ENCODE data around the gene TIMM13.
A peak's percentile ranks its signal among the peaks of the same experiment; 100 is the strongest.

TIMM13 gene

DNA sequence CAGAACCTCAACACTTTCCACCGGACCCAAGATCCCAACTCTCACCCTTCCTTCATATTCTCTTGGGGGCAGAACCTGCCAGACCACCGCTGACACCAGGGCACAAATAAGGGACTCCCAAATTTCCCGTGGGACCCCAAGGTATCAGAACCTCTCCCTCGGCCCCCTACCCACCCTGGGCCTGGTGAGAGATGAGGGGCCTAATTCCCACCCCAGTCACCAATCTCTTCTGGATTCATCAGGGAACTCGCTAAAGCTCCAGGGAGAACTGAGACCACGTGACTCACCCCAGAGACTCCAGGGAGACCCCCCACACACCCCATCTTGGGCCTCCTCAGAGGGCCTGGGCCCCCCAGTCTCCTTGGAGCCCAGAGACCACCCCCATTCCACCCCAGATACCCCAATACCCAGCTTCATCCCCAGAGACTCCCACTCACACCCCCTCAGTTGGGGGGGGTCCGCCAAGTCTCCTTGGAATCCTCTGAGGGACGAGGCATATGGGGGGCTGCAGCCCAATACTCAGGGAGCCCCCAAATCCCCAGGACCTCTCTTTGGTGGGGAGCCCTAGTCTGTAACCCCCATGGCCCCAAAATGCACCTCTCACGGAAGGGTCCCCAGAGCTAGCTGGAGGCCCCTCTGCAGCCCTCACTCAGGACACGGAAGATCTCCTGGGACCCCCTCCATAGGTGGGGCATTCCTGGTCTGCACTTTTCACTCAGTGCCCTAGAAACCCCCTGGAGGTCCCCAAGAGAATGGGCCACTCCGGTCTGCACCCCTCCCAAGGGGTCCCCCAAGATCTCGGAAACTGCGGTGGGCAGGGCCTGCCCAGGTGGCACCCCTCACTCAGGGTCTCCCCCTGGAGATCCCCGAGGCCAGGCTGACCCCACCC is 27.8 kb upstream of the TIMM13 start:
- no peak for DNase-seq

DNA sequence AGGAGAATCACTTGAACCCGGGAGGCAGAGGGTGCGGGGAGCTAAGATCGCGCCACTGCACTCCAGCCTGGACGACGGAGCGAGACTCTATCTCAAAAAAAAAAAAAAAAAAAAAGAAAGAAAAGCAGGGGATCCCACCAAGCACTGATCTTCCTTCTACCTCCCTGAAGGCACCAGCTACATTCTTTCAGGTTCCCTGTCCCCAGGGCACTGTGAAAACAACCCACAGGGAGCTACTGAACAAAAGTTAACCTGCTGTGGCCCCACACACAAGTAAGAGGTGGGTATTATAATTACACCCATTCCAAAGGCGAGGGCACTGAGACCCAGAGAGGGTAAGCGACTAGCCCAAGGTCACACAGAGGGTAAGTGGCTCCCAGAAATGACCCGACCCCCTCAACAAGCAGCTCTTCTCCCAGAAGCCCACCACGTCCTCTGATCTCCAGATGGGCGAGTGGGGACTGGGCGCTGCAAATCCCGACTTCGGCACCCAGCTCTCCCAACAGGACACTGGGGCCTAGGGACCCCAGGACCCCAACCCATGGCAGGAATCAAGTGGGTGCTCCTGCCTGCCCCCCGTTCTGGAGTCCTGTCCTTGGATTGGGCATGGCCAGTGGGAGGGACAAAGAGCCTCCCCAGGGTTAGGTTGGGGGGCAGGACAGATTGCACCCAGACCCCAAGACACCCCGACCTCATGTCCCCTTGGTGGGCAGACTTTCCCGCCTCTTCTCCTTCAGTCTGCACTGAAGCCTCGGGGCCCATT is 27.0 kb upstream of the TIMM13 start:
- no peak for DNase-seq

DNA sequence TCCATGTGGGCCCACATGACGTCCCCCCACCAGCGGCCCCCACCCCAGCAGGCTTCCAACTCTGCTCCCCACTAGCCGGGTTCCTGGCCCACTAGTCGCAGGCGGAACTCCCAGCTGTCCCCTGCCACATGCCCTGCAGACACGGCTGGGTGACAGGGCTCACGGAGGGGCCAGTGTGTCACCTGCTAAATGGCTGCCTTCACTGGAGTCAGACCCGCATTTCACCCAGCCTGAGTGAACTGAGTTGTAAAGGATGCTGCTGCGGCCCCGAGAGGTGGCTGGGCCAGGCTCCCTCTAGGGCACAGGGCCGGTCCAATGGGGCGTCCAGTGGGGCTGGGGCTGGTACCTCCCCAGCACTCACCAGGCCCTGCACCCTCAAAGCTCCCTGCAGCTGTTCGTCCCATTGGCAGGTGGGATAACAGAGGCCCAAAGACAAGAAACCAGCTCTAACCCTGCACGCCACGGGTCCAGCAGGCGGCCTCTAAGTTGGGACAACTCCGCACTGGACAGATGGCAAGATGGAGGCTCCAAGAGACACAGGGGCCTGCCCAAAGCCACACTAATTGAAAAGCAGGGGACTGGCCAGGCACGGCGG is 26.1 kb upstream of the TIMM13 start:
- no peak for DNase-seq

DNA sequence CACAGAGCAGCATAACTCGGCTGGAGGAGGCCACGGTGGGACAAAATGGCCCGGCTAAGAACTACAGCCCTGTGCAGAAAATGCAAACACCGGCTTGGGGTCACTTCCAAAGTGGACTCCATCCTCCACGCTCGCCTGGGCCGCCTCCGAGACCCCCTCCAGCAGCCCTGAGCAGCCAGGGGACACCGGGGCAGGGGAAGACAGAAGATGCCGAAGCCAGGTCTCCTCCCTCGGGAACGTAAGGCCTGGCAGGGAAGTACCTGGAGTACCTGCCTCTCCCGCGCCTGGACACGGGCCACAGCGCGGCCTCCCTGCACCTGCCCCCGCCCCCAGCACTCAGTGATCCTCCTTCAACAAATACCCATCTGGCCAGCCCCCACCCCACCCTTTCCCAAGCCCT is 24.4 kb upstream of the TIMM13 start:
- no peak for DNase-seq

DNA sequence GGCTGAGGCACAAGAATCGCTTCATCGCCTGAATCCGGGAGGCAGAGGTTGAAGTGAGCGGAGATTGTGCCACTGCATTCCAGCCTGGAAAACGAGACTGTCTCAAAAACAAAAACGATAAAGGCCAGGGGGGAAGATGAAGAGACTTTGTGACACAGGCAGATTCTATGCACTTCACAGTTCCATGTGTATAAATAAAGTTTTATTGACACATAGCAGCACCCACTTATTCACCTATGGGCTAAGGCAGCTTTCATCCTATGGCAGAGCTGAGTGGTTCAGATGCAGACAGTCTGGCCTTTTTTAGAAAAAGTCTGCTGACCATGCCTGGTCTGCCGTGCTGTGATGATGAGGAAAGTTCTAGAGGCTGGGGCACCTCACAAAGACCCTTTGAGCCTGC is 23.8 kb upstream of the TIMM13 start:
- no peak for DNase-seq

DNA sequence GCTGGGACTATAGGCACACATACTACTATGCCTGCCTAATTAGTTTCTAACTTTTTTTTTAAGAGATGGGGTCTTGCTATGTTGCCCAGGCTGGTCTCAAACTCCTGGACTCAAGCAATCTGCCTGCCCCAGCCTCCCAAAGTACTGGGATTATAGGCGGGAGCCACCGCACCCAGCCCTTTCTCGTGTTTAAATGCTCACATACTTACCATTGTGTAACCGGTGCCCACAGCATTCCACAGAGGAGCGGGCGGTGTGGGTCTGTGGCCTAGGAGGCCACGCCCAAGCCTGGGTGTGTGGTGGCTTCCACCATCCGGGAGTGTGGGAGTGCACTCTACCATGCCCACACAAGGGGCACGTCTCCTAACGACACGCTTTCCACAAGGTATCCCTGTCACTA is 21.6 kb upstream of the TIMM13 start:
- DNase-seq = no peak

DNA sequence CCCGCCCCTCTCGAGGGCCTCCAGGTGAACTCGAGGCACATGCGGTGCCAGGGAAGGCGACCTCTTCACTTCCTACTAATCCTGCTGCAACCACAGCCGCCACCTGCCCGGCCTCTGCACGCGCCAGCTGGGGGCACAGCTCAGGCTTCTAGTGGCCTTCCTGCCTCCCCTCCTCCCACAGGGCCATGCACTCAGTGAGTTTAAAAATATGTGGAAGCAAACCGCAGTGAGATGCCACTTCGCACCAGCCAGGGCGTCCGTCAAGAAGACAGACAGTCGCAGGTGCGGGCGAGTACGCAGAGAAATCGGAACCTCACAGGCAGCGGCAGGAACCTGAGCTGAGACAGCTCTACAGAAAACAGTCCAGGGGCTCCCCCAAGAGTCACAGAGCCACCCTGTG is 19.0 kb upstream of the TIMM13 start:
- peak; percentile 85 for DNase-seq

DNA sequence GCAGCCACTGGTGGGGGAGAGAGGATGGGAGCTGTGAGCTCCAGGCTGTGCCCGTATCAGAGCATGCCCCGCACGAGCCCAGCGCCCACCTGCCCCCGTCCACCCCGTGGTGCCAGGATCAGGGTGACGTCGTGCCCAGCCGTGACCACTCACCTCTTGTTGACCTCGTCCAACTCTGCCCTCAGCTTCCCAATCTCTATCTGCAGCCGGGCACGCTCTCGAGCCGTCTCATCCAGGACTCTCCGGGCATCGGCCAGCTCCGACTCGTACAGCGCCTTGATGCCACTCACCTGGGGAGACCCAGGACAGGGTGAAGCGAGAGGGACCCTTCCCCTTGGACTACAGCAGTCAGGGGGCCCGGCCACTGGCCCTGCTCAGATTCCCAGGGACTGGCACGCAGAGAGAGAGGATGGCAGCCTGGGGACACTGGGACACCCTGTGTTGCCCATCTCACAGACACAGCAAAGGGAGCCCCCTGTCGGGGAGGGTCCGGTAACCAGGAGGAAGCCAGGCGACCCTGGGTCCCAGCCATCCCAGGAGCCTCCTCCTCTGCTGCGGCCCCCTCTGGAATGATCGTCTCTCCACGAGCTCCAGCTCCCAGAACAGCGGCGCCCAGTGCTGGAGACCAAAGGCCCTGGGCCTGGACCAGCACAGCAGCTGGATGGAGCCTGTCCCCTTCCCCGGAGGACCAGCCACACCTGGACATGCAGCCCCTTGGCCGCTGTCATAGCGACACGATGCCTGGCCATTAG is 17.0 kb upstream of the TIMM13 start:
- no peak for DNase-seq

DNA sequence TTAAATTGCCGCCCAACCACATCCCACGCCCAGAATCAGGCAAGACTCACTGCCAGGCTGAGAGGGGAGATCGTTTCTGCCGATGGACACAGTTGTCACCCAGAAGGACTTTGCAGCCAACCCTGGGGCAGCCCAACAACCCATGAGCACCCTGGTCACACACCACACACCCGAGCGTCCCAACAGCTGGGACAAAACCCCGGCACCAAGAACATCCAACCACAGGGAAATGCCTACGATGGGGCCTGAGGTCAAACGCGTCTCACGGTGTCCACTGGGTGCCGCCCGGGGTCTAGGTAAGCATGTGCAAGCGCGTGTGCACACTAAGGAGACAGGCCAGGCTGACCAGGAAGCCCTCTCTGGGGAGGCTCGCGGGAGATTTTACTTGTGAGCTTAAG is 16.4 kb upstream of the TIMM13 start:
- no peak for DNase-seq

DNA sequence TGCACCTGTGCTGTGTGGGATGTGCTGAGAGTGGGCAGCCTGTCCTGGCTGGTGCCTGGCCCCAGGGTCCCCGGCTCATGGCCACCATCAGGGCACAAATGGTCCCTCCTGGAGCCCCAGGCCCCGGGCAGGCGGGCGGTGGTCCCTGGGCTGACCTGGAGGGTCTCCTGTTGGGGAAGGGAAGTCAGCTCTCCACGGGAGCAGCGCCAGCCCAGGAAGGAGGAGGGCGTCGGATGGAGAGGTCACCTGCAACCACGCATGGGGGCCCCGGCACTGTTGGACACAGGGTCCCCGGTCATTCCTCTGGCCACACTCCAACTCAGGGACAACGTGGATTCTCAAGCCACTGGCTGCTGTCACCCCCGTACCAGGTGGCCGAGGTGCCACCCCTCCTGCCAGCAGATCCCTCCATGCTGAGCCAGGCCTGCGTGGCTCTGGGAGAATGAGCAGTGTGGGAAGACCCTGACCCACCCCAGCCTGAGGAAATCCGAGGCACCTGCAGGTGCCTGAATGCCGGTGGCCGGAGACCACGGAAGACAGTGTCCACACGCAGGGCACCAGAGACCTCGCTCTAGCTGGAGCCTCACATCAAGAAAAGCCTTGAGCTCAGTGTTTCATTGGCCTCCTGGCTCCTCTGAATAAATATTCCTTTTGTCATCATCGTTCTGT is 15.9 kb upstream of the TIMM13 start:
- no peak for DNase-seq

DNA sequence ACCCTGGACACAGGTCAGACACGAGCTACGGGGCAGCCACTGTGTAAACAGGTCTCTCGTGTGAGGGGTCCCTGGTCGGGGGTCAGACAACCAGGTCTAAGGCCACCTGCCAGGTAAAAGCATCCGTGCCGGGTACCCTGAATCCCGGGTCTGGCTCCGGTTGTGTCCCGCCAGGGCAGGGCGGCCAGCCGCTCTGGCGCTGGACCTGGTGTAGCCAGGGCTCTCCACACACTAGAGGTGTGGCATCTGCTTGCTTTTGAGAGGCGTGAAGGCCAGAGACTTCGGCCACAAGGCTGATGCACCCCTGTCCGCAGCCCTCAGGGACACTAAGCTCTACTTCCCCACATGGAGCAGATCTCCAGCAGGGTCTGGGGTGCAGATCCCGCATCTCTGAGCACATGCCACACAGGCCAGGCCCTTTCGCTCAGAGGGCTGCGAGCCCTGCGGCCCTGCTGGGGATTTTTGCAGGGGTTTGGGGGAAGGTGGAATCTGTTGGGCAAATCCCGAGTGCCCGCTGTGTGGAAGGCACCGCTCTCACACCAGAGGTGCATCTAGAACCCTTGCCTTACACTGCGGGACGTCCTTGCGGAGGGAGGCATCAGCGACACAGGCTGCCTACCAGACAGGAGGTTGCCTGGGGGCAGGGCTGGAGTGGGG is 13.8 kb upstream of the TIMM13 start:
- DNase-seq = no peak

DNA sequence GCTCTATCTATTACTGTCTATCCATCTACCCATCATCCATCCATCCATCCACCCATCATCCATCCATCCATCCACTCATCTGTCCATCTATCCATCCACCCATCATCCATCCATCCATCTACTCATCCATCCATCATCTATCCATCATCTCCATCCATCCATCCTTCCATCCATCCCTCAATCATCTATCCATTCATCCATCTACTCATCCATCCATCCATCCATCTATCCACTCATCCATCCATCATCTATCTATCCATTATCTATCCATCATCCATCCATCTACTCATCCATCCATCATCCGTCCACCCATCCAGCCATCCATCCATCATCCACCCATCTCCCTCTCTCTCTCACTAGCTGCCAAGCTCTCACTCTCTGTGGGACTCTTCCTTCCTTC is 13.1 kb upstream of the TIMM13 start:
- no peak for DNase-seq

DNA sequence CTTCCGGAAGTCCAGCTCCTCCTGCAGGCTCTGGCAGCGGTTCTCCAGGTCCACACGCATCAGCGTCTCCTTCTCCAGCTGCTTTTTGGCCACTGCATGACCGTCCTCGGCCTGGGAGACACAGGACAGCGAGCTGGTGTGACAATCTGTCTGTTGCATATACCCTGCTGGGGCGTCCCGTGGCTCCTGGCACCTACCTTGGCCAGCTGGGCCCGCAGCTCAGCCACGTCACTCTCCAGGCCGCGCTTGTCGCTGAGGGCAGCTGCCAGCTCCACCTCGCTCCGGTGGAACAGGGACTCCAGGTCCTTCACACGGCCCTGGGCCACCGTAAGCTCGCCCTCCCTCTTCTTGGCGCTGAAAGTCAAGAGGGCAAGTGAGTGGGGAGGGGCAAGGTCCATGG is 10.8 kb upstream of the TIMM13 start:
- no peak for DNase-seq

DNA sequence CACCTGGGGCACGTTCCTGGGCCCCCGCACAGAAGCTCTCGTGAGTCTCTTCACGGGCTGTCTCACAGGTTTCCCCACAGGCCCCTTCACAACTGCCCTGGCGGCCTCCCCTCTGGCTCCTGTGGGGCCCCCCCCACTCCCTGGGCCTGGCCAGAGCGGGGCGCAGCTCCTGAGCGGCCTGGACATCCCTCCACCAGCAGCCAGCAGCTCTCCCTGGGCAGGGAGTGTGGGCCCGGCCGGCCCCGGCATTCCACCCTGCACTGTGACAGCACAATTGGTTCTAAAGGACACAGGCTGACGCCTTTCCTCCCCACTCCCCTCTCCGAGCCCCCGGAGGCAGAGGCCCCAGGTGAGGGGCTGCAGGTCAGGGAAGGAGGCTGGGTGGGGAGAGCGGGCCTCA is 9.5 kb upstream of the TIMM13 start:
- no peak for DNase-seq

DNA sequence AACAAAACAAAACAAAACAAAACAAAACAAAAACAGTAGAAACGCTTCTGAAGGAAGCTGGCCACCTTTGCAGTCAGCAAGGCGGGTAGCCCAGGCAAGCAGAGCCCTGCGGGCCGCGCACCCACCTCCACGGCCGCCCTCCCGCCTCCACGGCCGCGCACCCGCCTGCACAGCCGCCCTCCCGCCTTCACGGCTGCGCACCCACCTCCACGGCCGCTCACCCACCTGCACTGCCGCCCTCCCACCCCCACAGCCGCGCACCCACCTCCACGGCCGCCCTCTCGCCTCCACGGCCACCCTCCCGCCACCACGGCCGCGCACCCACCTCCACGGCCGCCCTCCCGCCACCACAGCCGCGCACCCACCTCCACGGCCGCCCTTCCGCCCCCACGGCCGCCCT is 9.0 kb upstream of the TIMM13 start:
- no peak for DNase-seq

DNA sequence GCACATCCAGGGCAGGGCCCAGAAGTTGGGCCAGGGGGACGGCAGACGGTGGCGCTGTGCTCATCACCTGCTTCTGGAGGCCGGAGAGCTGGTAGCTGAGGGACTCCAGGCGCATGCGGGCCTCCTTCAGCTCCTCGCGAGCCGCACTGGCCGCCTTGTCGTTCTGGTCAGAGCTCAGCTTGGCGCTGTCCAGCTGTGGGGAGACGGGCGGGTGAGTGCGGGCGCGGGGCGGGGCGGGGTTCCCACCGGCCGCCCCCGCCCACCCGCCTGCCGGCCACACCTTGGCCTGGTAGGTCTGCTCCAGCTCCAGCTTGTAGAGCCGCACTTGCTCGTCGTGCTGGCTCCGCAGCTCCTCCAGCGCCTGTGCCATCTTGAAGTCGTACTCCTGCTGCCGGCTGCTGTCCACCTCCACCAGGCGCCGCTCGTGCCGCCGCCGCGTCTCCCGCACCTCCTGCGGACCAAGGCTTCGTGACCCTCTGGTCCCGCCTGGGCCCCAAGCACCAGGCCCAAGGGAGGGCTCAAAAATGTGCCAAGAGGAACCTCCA is 7.4 kb upstream of the TIMM13 start:
- DNase-seq = no peak

DNA sequence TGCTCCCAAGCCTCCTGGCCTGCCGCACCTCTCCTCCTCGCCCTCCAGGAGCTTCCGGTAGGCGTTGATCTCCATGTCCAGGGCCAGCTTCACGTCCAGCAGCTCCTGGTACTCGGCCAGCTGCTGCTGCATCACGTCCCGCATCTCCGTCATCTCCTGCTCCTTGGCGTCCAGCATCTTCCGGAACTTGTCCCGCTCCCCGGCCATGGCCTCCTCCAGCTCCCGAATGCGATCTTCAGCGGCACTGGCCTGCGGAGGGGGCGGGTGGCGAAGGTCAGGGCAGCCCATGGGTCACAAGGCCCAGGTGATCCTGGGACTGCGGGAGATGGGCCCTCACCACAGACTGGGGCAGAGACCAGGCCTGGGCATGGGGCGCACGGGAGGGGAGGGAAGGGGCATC is 6.9 kb upstream of the TIMM13 start:
- DNase-seq = no peak

DNA sequence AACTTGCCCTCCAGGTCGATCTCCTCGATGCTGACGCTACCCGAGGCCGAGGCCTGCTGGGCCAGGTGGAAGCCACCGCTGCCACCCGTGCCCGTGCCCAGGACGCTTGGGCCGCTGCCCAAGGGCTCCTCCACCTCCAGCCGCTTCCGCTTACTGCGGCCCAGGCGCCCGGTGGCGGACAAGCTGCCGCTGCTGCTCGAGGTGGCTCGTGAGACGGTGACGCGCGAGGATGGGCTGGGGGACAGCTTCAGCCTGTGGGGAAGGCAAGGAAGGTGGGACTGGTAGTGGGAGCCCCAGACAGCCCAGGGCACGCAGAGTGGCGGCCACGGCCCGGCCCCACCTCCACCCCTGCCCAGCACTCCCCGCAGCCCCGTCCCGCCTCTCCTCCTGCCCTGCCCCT is 6.5 kb upstream of the TIMM13 start:
- DNase-seq = no peak

DNA sequence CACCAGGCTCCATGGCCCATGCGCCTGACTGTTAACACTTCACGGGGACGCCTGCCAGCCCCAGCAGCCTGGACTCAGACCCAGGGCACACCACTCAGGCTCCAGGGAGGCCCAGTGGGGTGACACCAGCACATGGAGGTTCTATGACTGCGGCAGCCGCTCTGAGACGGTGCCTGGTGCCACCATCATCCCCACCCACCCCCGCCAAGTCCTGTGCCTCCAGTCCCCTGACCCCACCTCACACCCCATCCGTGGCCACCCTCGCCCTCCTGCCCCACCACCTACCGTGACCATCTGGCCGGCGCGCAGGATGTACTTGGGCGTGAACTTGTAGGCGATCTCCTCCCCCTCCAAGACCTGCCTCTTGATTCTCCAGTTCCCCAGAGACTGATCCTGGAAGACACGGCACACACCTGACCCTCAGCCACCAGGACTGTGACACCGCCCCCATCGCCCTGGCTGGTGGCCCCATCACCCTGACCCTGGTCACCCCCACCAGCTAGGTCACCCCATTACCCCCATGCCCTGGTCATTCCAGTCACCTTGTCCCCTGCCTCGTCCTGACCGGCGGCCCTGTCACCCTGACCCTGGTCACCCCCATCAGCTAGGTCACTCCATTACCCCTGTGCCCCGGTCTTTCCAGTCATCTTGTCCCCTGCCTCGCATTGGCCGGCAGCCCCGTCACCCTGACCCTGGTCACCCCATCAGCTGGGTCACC is 4.9 kb upstream of the TIMM13 start:
- no peak for DNase-seq

DNA sequence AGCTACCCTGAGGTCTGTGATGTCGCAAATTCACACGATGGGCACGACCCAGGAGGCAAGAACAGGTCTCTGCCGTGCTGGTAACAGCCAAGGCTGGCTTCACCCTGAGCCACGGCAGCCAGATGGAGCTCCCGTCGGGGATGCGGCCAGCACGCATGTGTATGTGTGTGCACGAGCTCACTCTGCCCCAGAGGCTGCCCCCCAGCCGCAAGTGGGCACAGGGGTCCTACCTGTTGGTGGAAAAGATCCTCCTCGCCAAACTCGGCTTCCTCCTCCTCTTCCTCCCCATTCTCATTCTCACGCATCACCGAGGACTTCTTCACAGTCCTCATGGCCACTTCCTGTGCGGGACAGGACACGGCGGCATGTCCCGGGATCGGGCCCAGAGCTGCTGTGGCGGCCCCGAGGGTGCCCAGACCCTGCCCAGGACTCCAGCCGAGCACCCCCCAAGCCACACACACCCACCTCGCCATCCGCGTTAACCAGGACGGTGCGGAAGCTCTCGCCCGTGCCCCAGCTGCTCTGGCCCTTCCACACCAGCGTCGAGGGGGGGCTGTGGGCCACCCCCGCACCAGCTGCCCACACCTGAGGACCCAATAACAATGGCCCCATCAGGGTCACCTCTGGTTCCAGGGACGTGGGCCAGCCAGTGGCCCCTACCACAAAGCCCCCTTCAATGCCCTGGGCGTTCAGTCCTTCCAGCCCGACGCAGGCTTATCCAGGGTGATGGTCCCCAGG is 4.1 kb upstream of the TIMM13 start:
- DNase-seq = no peak

All from NCI-H2107 (cell line).